OCI-LY7 (cell line): Measurements from ENCODE around the gene ARHGEF39. TPM values are rescaled to one million over a fixed set of nuclear protein-coding genes. Genes with fewer than 3 reads are reported as not detected.

ENCODE experiments used
- BruUV-seq: library from RNA; stranded (reverse); fragments of 400-500 nt; replicated peaks from 2 replicates; lab custom pipeline; 2021; lab: Mats Ljungman, UMichigan
- CTCF ChIA-PET: fragments of 300-600 bp; sonication (Branson Sonifier 250); formaldehyde crosslinking; loops from one replicate; lab custom pipeline; 2022; ENCODE audit warnings: antibody characterized with exemption; ENCODE audit not compliant: unreplicated experiment; lab: Charles Lee
- POLR2A ChIA-PET: fragments of 300-600 bp; sonication (Branson Sonifier 250); formaldehyde crosslinking; loops from one replicate; lab custom pipeline; 2022; ENCODE audit warnings: antibody characterized with exemption; lab: Charles Lee
- DNase-seq: peaks from one replicate; pipeline ENCODE4 v3.0.0-alpha.2; 2015; ENCODE audit warnings: low spot score
- H2AFZ ChIP-seq: fragments of 200-600 bp; sonication (generic), shearing (Covaris generic); 2 replicates; pipeline ENCODE4 v1.6.1; 2014; ENCODE audit warnings: mild to moderate bottlenecking, antibody characterized with exemption, low read length, moderate library complexity
- H3K27ac ChIP-seq: fragments of 200-600 bp; sonication (generic); 2 replicates; pipeline ENCODE4 v1.5.1; 2014; ENCODE audit warnings: mixed run types, low read depth, mild to moderate bottlenecking, moderate library complexity, low read length, inconsistent platforms; ENCODE audit not compliant: poor library complexity, severe bottlenecking
- H3K36me3 ChIP-seq: fragments of 200-600 bp; sonication (generic); 2 replicates; pipeline ENCODE4 v1.6.1; 2014; ENCODE audit warnings: mild to moderate bottlenecking, antibody characterized with exemption, low read length, moderate library complexity, mixed read lengths; ENCODE audit not compliant: insufficient read depth
- H3K4me1 ChIP-seq: fragments of 200-600 bp; sonication (generic); 2 replicates; pipeline ENCODE4 v1.5.1; 2014; ENCODE audit warnings: mild to moderate bottlenecking, low read length; ENCODE audit not compliant: insufficient read depth, poor library complexity, severe bottlenecking
- H3K4me2 ChIP-seq: fragments of 200-600 bp; sonication (generic); 2 replicates; pipeline ENCODE4 v1.6.1; 2014; ENCODE audit warnings: mild to moderate bottlenecking, low read length
- H3K4me3 ChIP-seq: fragments of 200-600 bp; sonication (generic); 2 replicates; pipeline ENCODE4 v1.5.1; 2014; ENCODE audit warnings: mild to moderate bottlenecking, low read depth, low read length; ENCODE audit not compliant: poor library complexity, severe bottlenecking
- H3K79me2 ChIP-seq: fragments of 200-600 bp; sonication (generic); 2 replicates; pipeline ENCODE4 v1.6.1; 2016; ENCODE audit warnings: low read depth, mild to moderate bottlenecking, low read length, moderate library complexity, mixed read lengths; ENCODE audit not compliant: insufficient read depth
- H3K9me2 ChIP-seq: fragments of 200-600 bp; sonication (generic); 2 replicates; pipeline ENCODE4 v1.6.1; 2016; ENCODE audit warnings: mild to moderate bottlenecking, low read length, mixed read lengths; ENCODE audit not compliant: insufficient read depth
- H3K9me3 ChIP-seq: fragments of 200-600 bp; sonication (generic); 2 replicates; pipeline ENCODE4 v1.6.1; 2014; ENCODE audit warnings: mild to moderate bottlenecking, mixed run types, low read length, mixed read lengths
- H4K20me1 ChIP-seq: fragments of 200-600 bp; sonication (generic); 2 replicates; pipeline ENCODE4 v1.6.1; 2014; ENCODE audit warnings: mild to moderate bottlenecking, antibody characterized with exemption, low read length, moderate library complexity, mixed read lengths; ENCODE audit not compliant: insufficient read depth
- CTCF ChIP-seq: fragments of 200-600 bp; sonication (generic); conservative IDR thresholded peaks from 2 replicates; pipeline ENCODE4 v1.5.1; 2014; ENCODE audit warnings: mild to moderate bottlenecking, antibody characterized with exemption, low read length, moderate library complexity, mixed read lengths
- EZH2phosphoT487 ChIP-seq: fragments of 200-600 bp; sonication (generic); IDR thresholded peaks from 2 replicates; pipeline ENCODE4 v1.6.1; 2018; ENCODE audit warnings: low read depth, borderline replicate concordance, mild to moderate bottlenecking, mixed run types, antibody characterized with exemption, low read length, moderate library complexity, mixed read lengths
- intact Hi-C: fragments of 100-400 bp; cut with micrococcal nuclease; formaldehyde crosslinking; loops from one replicate; pipeline ENCODE4 v1.10.0; 2022; ENCODE audit not compliant: unreplicated experiment
- total RNA-seq, 2 experiments: library from RNA; depleted of rRNA in 1 of 2; stranded (reverse); fragments of >200 nt in 1 of 2; shearing (Covaris generic) in 1 of 2; gene quantifications; 2 replicates each; pipeline ENCODE4 v1.2.3, GENCODE V29; 2014 to 2022

ARHGEF39 gene
- total RNA-seq, 2 experiments from 2014 or later: 30.8 to 48.1 TPM

GRCh38 chr9:35711501-35712428, 46.8 kb upstream of the ARHGEF39 start:
- Histone ChIP-seq H3K4me3 (no peak overlapping the region), H3K4me2 (no peak overlapping the region), H3K36me3 (peaks cover 95% of the 10 kb centered on the region), H2AFZ (no peak overlapping the region), H3K9me3 (no peaks in the 10 kb centered on the region), H4K20me1 (no peaks in the 10 kb centered on the region), H3K4me1 (no peaks in the 10 kb centered on the region), H3K79me2 (no peaks in the 10 kb centered on the region), H3K27ac (no peak overlapping the region), H3K9me2 (no peaks in the 10 kb centered on the region)
- TF ChIP-seq EZH2phosphoT487 (no peak), CTCF (no peak)
- CTCF ChIA-PET: interaction anchor here (0.6 kb wide), 1 partner anchor 13 kb away, joined by 3 read pairs; no protein-coding TSS in a partner anchor
- intact Hi-C loops: no loop called here
- no peak for DNase-seq
- no TSS peak for BruUV-seq
- POLR2A ChIA-PET: no interaction called here

DNA sequence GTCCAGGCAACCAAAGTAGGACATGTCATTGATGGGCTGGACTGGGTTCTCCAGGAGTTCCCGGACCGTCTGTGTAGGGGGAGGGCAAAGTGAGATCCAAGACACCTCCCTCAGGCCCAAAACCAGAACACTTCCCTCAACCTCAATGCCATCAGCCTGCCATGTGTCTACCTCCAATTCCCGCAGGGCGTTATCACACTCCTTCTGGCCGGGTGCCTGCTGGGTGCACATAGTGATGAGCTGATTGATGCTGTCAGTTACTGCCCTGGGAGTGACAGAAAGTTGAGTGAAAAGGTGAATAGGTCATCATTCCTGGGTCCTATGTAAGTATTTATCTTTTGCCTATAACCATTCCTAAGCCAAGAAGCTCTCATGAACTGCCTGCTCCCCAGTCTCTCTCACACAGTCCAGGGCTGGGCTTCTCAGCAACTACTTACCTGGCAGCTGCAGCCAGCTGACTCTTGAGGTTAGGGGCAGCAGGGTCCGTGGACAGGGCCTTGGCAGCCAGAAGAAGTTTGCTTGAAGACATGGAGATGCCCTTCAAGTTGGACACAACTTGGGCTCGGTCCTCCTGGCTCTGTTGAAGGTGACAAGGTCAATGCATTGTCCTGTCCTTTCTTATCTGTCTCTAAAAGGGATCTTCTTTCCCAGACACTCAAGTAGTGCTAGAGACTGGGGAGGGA, 46.0 kb upstream of the ARHGEF39 start:
- no peak overlapping the region for H3K27ac ChIP-seq
- DNase-seq: no peak
- H3K4me3 ChIP-seq: no peak overlapping the region
- POLR2A ChIA-PET: no interaction called here
- H3K36me3 ChIP-seq: peaks cover 95% of the 10 kb centered on the region
- no peak overlapping the region for H3K4me2 ChIP-seq
- BruUV-seq: TSS peak; percentile 48
- H3K4me1 ChIP-seq: no peaks in the 10 kb centered on the region
- CTCF ChIA-PET: no interaction called here
- H3K9me3 ChIP-seq: no peaks in the 10 kb centered on the region
- no peaks in the 10 kb centered on the region for H3K9me2 ChIP-seq
- H2AFZ ChIP-seq: no peak overlapping the region
- H3K79me2 ChIP-seq: no peaks in the 10 kb centered on the region
- no peaks in the 10 kb centered on the region for H4K20me1 ChIP-seq
- TF ChIP-seq CTCF: no peak
- no peak for TF ChIP-seq EZH2phosphoT487
- intact Hi-C loops: no loop called here
